Liver (tissue), 9 donors: ENCODE measurements around the gene MCM10. TPM values are rescaled to one million over a fixed set of nuclear protein-coding genes. Genes with fewer than 3 reads are reported as not detected.

Source experiments
- DNase-seq: peaks from one replicate; pipeline ENCODE4 v3.0.0-alpha.2; 2017; ENCODE audit warnings: low spot score
- H3K27ac ChIP-seq, 2 donors: one replicate each; pipeline ENCODE4 v1.7.0; 2013; ENCODE audit warnings: inconsistent platforms in 2 of 2, low read length in 2 of 2, control low read depth in 1 of 2, low read depth in 1 of 2, mild to moderate bottlenecking in 1 of 2
- H3K27me3 ChIP-seq, 4 donors: one replicate each; pipeline versions ENCODE4 v1.6.1 to v1.7.0; 2013; ENCODE audit warnings: low read length in 3 of 4, inconsistent platforms in 1 of 4, mild to moderate bottlenecking in 1 of 4, moderate library complexity in 1 of 4; ENCODE audit not compliant: control insufficient read depth in 4 of 4, insufficient read depth in 4 of 4
- H3K36me3 ChIP-seq, 4 donors: one replicate each; pipeline versions ENCODE4 v1.6.1 to v1.7.0; 2013; ENCODE audit warnings: low read length in 3 of 4, mild to moderate bottlenecking in 3 of 4, low read depth in 1 of 4, moderate library complexity in 1 of 4; ENCODE audit not compliant: control insufficient read depth in 4 of 4, insufficient read depth in 3 of 4
- H3K4me1 ChIP-seq, 4 donors: one replicate each; pipeline versions ENCODE4 v1.6.1 to v1.7.0; 2013; ENCODE audit warnings: low read length in 3 of 4, mild to moderate bottlenecking in 3 of 4, moderate library complexity in 1 of 4; ENCODE audit not compliant: control insufficient read depth in 4 of 4, insufficient read depth in 4 of 4
- H3K4me3 ChIP-seq, 3 donors: one replicate each; pipeline versions ENCODE4 v1.6.1 to v1.7.0; 2013; ENCODE audit warnings: low read length in 3 of 3, control low read depth in 1 of 3, low read depth in 1 of 3, mild to moderate bottlenecking in 1 of 3
- H3K9ac ChIP-seq, 2 donors: one replicate each; pipeline ENCODE4 v1.7.0; 2013; ENCODE audit warnings: low read length in 2 of 2, mild to moderate bottlenecking in 2 of 2, moderate library complexity in 2 of 2, control low read depth in 1 of 2, low read depth in 1 of 2
- H3K9me3 ChIP-seq, 4 donors: one replicate each; pipeline versions ENCODE4 v1.6.1 to v1.7.0; 2013; ENCODE audit warnings: low read length in 3 of 4; ENCODE audit not compliant: control insufficient read depth in 4 of 4
- EGR1 ChIP-seq, 2 donors: IDR thresholded peaks; 2 replicates each; pipeline ENCODE4 v1.6.1; 2016 to 2018; ENCODE audit warnings: antibody characterized with exemption in 2 of 2, low read depth in 2 of 2
- FOXA1 ChIP-seq: IDR thresholded peaks from 2 replicates; pipeline ENCODE4 v1.6.1; 2016; ENCODE audit warnings: antibody characterized with exemption
- FOXA2 ChIP-seq: IDR thresholded peaks from 2 replicates; pipeline ENCODE4 v1.6.1; 2016; ENCODE audit warnings: antibody characterized with exemption
- GABPA ChIP-seq, 2 donors: IDR thresholded peaks in 1 of 2; conservative IDR thresholded peaks in 1 of 2; 2 replicates each; pipeline ENCODE4 v1.6.1; 2016; ENCODE audit warnings: antibody characterized with exemption in 2 of 2, mild to moderate bottlenecking in 1 of 2, moderate library complexity in 1 of 2
- HNF4A ChIP-seq, 2 donors: conservative IDR thresholded peaks; 2 replicates each; pipeline ENCODE4 v1.6.1; 2016; ENCODE audit warnings: antibody characterized with exemption in 2 of 2, mild to moderate bottlenecking in 2 of 2
- HNF4G ChIP-seq: IDR thresholded peaks from 2 replicates; pipeline ENCODE4 v1.6.1; 2016; ENCODE audit warnings: antibody characterized with exemption
- JUND ChIP-seq, 2 donors: IDR thresholded peaks; 2 replicates each; pipeline ENCODE4 v1.6.1; 2016; ENCODE audit warnings: antibody characterized with exemption in 2 of 2
- NR2F2 ChIP-seq: IDR thresholded peaks from 2 replicates; pipeline ENCODE4 v1.6.1; 2016; ENCODE audit warnings: antibody characterized with exemption
- RAD21 ChIP-seq, 2 donors: IDR thresholded peaks; 2 replicates each; pipeline ENCODE4 v1.6.1; 2016; ENCODE audit warnings: antibody characterized with exemption in 2 of 2, mild to moderate bottlenecking in 2 of 2
- RXRA ChIP-seq, 2 donors: IDR thresholded peaks; 2 replicates each; pipeline ENCODE4 v1.6.1; 2017 to 2018; ENCODE audit warnings: antibody characterized with exemption in 2 of 2, mild to moderate bottlenecking in 1 of 2
- SP1 ChIP-seq: IDR thresholded peaks from 2 replicates; pipeline ENCODE4 v1.6.1; 2018; ENCODE audit warnings: antibody characterized with exemption, mild to moderate bottlenecking
- TAF1 ChIP-seq: conservative IDR thresholded peaks from 2 replicates; pipeline ENCODE4 v1.6.1; 2016; ENCODE audit warnings: antibody characterized with exemption, mild to moderate bottlenecking
- YY1 ChIP-seq: IDR thresholded peaks from 2 replicates; pipeline ENCODE4 v1.6.1; 2016; ENCODE audit warnings: antibody characterized with exemption, mild to moderate bottlenecking
- WGBS: extraction: QIAGEN DNeasy Blood & Tissue Kit; methylation state at CpG from one replicate; pipeline ENCODE4 v1.1.7; 2013; 5-methylcytosine and 5-hydroxymethylcytosine counted together
- polyA plus RNA-seq, 2 donors: library from polyadenylated mRNA; stranded (reverse) in 1 of 2; unstranded in 1 of 2; fragments of 200-250 nt in 1 of 2; fragments of >200 nt in 1 of 2; fragmentation: Nextera tagmentation in 1 of 2; extraction: Ambion mirVana in 1 of 2; gene quantifications; one replicate each; pipeline versions ENCODE4 v1.2.1 to v1.2.3, GENCODE V29; 2013 to 2015
- total RNA-seq, 2 donors: library from RNA; depleted of rRNA; stranded (reverse); fragments of >200 nt; gene quantifications; one replicate each; pipeline ENCODE4 v1.2.3, GENCODE V29; 2014
- TF ChIP-seq, protein P1 (sequence below): IDR thresholded peaks from 2 replicates; pipeline ENCODE4 v1.6.1; 2016; ENCODE audit warnings: antibody characterized with exemption
- TF ChIP-seq, protein P2 (sequence below): IDR thresholded peaks from 2 replicates; pipeline ENCODE4 v1.6.1; 2016; ENCODE audit warnings: antibody characterized with exemption
- TF ChIP-seq, protein P3 (sequence below): fragments of 150-350 bp; IDR thresholded peaks from 2 replicates; pipeline ENCODE4 v1.5.1; 2017; ENCODE audit warnings: improper control_type of control experiment, low read depth, low read length; ENCODE audit not compliant: missing input control
- TF ChIP-seq, protein P4 (sequence below): IDR thresholded peaks from 2 replicates; pipeline ENCODE4 v1.6.1; 2016; ENCODE audit warnings: antibody characterized with exemption, mild to moderate bottlenecking
- TF ChIP-seq, protein P5 (sequence below): IDR thresholded peaks from 2 replicates; pipeline ENCODE4 v1.6.1; 2016; ENCODE audit warnings: antibody characterized with exemption
- donor health status: healthy.
- donor health status: healthy.
- donor health status: healthy.
- donor health status: healthy.
- donor health status: healthy.

Gene MCM10
- total and polyA plus RNA-seq, 4 donors, result under 0.01 to 10.0 (median 0.34) TPM

DNA sequence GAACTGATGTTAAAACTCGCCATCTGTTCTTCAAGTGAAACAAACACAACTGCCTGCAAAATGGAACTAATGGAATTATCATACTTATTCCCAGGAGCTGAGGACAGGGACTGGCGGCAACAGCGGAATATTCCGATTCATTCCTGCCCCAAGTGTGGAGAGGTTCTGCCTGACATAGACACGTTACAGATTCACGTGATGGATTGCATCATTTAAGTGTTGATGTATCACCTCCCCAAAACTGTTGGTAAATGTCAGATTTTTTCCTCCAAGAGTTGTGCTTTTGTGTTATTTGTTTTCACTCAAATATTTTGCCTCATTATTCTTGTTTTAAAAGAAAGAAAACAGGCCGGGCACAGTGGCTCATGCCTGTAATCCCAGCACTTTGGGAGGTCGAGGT lies 24.7 kb upstream of the MCM10 start:
- TF ChIP-seq FOXA1 (no peak), RAD21 (IDR thresholded peaks at IDR 0.05) (no peak)
- Histone ChIP-seq H3K9me3 (no peaks in the 10 kb centered on the region), H3K9ac (no peak overlapping the region), H3K4me1 (no peaks in the 10 kb centered on the region), H3K4me3 (no peak overlapping the region), H3K27ac (no peak overlapping the region), H3K27me3 (no peaks in the 10 kb centered on the region), H3K36me3 (peaks cover 10 to 74% (median 58%) of the 10 kb centered on the region in 4 donors)
- no peak for DNase-seq
- 97% methylated on average over 8 of the region's 8 CpGs for WGBS

DNA sequence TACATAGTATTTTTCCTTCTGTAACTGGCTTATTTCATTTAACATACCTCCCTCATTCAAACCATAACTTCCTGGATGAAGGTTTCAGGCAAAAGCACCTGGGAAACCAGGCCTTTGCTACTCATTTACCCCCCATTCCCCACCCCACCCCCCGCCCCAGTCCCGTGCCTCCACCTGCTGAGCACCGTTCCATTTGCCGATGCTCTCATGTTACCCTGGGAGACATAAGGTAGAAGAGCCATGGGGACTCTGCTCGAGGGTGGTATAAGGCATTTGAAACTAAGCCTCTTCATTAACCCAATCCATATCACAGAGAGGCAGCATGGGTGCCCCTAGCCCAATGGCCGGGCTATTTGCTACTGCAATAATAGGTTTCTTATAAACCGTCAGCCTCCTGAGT lies 22.2 kb upstream of the MCM10 start:
- 90% methylated on average over 7 of the region's 7 CpGs for WGBS
- H3K36me3 ChIP-seq, result peaks cover 3 to 59% (median 45%) of the 10 kb centered on the region in 4 donors
- TF ChIP-seq, protein P1, sequence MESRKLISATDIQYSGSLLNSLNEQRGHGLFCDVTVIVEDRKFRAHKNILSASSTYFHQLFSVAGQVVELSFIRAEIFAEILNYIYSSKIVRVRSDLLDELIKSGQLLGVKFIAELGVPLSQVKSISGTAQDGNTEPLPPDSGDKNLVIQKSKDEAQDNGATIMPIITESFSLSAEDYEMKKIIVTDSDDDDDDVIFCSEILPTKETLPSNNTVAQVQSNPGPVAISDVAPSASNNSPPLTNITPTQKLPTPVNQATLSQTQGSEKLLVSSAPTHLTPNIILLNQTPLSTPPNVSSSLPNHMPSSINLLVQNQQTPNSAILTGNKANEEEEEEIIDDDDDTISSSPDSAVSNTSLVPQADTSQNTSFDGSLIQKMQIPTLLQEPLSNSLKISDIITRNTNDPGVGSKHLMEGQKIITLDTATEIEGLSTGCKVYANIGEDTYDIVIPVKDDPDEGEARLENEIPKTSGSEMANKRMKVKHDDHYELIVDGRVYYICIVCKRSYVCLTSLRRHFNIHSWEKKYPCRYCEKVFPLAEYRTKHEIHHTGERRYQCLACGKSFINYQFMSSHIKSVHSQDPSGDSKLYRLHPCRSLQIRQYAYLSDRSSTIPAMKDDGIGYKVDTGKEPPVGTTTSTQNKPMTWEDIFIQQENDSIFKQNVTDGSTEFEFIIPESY, result no peak
- no peak for TF ChIP-seq EGR1 (IDR thresholded peaks at IDR 0.05; ENCODE audit: low read depth in 2 of 2)
- TF ChIP-seq FOXA2, result no peak
- no peak for TF ChIP-seq RAD21 (IDR thresholded peaks at IDR 0.05)
- TF ChIP-seq, protein P2, sequence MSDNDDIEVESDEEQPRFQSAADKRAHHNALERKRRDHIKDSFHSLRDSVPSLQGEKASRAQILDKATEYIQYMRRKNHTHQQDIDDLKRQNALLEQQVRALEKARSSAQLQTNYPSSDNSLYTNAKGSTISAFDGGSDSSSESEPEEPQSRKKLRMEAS, result no peak
- TF ChIP-seq, protein P3, sequence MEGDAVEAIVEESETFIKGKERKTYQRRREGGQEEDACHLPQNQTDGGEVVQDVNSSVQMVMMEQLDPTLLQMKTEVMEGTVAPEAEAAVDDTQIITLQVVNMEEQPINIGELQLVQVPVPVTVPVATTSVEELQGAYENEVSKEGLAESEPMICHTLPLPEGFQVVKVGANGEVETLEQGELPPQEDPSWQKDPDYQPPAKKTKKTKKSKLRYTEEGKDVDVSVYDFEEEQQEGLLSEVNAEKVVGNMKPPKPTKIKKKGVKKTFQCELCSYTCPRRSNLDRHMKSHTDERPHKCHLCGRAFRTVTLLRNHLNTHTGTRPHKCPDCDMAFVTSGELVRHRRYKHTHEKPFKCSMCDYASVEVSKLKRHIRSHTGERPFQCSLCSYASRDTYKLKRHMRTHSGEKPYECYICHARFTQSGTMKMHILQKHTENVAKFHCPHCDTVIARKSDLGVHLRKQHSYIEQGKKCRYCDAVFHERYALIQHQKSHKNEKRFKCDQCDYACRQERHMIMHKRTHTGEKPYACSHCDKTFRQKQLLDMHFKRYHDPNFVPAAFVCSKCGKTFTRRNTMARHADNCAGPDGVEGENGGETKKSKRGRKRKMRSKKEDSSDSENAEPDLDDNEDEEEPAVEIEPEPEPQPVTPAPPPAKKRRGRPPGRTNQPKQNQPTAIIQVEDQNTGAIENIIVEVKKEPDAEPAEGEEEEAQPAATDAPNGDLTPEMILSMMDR, result no peak
- no peak for TF ChIP-seq YY1
- TF ChIP-seq, protein P4, sequence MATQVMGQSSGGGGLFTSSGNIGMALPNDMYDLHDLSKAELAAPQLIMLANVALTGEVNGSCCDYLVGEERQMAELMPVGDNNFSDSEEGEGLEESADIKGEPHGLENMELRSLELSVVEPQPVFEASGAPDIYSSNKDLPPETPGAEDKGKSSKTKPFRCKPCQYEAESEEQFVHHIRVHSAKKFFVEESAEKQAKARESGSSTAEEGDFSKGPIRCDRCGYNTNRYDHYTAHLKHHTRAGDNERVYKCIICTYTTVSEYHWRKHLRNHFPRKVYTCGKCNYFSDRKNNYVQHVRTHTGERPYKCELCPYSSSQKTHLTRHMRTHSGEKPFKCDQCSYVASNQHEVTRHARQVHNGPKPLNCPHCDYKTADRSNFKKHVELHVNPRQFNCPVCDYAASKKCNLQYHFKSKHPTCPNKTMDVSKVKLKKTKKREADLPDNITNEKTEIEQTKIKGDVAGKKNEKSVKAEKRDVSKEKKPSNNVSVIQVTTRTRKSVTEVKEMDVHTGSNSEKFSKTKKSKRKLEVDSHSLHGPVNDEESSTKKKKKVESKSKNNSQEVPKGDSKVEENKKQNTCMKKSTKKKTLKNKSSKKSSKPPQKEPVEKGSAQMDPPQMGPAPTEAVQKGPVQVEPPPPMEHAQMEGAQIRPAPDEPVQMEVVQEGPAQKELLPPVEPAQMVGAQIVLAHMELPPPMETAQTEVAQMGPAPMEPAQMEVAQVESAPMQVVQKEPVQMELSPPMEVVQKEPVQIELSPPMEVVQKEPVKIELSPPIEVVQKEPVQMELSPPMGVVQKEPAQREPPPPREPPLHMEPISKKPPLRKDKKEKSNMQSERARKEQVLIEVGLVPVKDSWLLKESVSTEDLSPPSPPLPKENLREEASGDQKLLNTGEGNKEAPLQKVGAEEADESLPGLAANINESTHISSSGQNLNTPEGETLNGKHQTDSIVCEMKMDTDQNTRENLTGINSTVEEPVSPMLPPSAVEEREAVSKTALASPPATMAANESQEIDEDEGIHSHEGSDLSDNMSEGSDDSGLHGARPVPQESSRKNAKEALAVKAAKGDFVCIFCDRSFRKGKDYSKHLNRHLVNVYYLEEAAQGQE, result no peak
- TF ChIP-seq GABPA (IDR thresholded peaks at IDR 0.05 in 1 of 2, conservative IDR thresholded peaks at IDR 0.05 in 1 of 2), result no peak
- no peak for TF ChIP-seq SP1
- TF ChIP-seq RXRA (IDR thresholded peaks at IDR 0.05), result no peak
- TF ChIP-seq HNF4G, result no peak
- no peak for TF ChIP-seq TAF1
- no peak for TF ChIP-seq NR2F2
- no peak for TF ChIP-seq FOXA1
- TF ChIP-seq JUND (IDR thresholded peaks at IDR 0.05), result no peak
- TF ChIP-seq, protein P5, sequence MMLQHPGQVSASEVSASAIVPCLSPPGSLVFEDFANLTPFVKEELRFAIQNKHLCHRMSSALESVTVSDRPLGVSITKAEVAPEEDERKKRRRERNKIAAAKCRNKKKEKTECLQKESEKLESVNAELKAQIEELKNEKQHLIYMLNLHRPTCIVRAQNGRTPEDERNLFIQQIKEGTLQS, result no peak
- TF ChIP-seq HNF4A (conservative IDR thresholded peaks at IDR 0.05), result no peak
- H3K4me1 ChIP-seq, result no peaks in the 10 kb centered on the region
- no peaks in the 10 kb centered on the region for H3K9me3 ChIP-seq
- H3K27me3 ChIP-seq, result no peaks in the 10 kb centered on the region
- H3K4me3 ChIP-seq, result no peak overlapping the region
- no peak for DNase-seq
- H3K9ac ChIP-seq, result no peak overlapping the region
- H3K27ac ChIP-seq, result no peak overlapping the region
